Measurements from ENCODE around the gene HS3ST3A1. TPM values are rescaled to one million over a fixed set of nuclear protein-coding genes. Genes with fewer than 3 reads are reported as not detected.

The HS3ST3A1 gene
- total and polyA plus RNA-seq, 9 donors: 2.2 to 41.4 (median 10.7) TPM

DNA sequence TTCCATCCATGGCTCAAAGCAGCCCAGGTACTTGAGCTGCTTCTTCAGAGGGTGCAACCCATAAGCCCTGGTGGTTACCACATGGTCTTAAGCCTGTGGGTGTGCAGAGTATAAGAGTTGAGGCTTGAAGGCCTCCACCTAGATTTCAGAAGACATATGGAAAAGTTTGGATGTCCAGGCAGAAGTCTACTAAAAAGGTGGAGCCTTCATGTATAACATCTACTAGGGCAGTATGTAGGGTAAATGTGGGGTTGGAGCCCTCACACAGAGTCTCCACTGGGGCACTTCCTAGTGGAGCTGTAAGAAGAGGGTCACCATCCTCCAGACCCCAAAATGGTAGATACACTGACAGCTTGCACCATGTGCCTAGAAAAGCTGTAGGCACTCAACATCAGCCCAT, 120.9 kb downstream of the HS3ST3A1 start:
- H3K36me3 ChIP-seq: no peaks in the 10 kb centered on the region
- H3K9me3 ChIP-seq: peaks cover 0 to 3% of the 10 kb centered on the region in 2 donors
- intact Hi-C loops (cut with DNase I): no loop called here
- no peak overlapping the region for H3K4me3 ChIP-seq
- TF ChIP-seq, protein P1, sequence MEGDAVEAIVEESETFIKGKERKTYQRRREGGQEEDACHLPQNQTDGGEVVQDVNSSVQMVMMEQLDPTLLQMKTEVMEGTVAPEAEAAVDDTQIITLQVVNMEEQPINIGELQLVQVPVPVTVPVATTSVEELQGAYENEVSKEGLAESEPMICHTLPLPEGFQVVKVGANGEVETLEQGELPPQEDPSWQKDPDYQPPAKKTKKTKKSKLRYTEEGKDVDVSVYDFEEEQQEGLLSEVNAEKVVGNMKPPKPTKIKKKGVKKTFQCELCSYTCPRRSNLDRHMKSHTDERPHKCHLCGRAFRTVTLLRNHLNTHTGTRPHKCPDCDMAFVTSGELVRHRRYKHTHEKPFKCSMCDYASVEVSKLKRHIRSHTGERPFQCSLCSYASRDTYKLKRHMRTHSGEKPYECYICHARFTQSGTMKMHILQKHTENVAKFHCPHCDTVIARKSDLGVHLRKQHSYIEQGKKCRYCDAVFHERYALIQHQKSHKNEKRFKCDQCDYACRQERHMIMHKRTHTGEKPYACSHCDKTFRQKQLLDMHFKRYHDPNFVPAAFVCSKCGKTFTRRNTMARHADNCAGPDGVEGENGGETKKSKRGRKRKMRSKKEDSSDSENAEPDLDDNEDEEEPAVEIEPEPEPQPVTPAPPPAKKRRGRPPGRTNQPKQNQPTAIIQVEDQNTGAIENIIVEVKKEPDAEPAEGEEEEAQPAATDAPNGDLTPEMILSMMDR (IDR thresholded peaks at IDR 0.05): no peak
- TF ChIP-seq POLR2A (IDR thresholded peaks at IDR 0.05): no peak
- no peak for TF ChIP-seq EP300 (IDR thresholded peaks at IDR 0.05)
- no peaks in the 10 kb centered on the region for H3K4me1 ChIP-seq (ENCODE audit: insufficient read depth)
- no peak for DNase-seq
- H3K27me3 ChIP-seq: no peaks in the 10 kb centered on the region
- no peak overlapping the region for H3K27ac ChIP-seq

DNA sequence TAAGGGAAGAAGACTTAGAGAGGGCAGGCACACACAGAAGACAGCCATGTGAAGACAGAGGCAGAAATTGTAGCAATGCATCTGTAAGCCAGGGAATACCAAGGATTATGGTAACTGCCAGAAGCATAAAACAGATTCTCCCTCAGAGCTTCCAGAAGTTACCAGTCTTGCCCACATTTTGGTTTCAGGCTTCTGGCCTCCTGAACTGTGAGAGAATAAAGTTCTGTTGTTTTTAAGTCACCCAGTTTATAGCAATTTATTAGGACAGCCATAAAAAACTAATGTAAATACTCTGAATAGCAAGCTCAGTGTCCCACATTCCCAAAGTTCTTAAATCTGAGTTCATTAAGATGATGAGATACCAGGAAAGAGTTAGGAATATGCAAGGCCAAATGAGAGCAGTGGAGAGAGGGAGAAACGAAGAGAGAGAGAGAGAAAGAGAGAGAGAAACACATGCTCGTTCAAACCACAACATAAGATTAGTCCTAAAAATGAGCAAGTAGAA, 123.4 kb downstream of the HS3ST3A1 start:
- DNase-seq: no peak
- TF ChIP-seq, protein P1 (IDR thresholded peaks at IDR 0.05): no peak
- TF ChIP-seq POLR2A (IDR thresholded peaks at IDR 0.05) (no peak), EP300 (IDR thresholded peaks at IDR 0.05) (no peak)
- Histone ChIP-seq H3K27ac (no peak overlapping the region), H3K4me3 (no peak overlapping the region), H3K36me3 (no peaks in the 10 kb centered on the region), H3K4me1 (ENCODE audit: insufficient read depth) (no peaks in the 10 kb centered on the region), H3K27me3 (no peaks in the 10 kb centered on the region), H3K9me3 (peaks cover 0 to 3% of the 10 kb centered on the region in 2 donors)
- intact Hi-C loops (cut with DNase I): no loop called here
- WGBS, 3 donors: 42 to 62% (median 50%) methylated on average over 2 of the region's 2 CpGs

DNA sequence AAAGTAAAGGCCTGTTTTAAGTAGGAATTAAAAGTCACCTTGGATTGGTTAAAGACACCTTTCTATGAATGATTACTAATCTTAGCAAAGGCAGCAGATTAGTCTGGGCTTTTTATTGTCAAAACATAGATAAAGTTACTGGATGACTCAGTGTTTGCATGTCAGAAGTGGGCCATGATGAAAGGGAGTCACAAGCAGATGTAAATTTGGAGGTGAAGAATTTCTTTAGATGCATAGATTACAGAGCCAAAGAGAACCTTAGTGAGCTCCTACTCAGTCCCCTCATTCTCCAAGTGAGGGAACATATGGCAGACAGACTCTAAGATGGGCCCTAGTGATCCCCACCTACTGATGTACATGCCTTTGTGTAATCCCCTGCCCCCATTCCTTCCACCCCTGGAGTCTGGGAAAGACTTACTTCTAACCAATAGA, 124.5 kb downstream of the HS3ST3A1 start:
- TF ChIP-seq EP300 (IDR thresholded peaks at IDR 0.05): no peak
- TF ChIP-seq, protein P1 (IDR thresholded peaks at IDR 0.05): no peak
- no peak for TF ChIP-seq POLR2A (IDR thresholded peaks at IDR 0.05)
- no peaks in the 10 kb centered on the region for H3K27me3 ChIP-seq
- no peaks in the 10 kb centered on the region for H3K36me3 ChIP-seq
- intact Hi-C loops (cut with DNase I): no loop called here
- no peak overlapping the region for H3K4me3 ChIP-seq
- H3K27ac ChIP-seq: no peak overlapping the region
- no peaks in the 10 kb centered on the region for H3K4me1 ChIP-seq (ENCODE audit: insufficient read depth)
- DNase-seq: no peak
- H3K9me3 ChIP-seq: peaks cover 0 to 3% of the 10 kb centered on the region in 2 donors

DNA sequence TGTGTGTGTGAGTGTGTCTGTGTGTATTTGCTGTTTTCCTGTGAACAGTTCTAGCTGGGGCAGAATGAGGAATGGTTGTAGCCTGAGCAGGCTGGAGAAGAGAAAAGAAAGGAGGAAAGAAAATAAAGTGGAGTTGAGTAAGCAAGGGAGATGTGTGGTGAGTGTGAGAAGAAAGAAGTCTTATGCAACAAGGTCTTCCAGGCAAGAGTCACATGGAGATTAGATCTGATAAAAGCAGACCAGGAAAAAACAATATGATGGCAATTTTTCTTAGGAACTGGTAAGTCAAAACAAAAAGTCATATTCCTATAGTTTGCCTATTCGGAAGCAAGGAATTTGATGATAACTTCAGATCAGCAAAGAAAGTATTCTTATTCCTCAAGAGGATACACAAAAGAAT, 125.0 kb downstream of the HS3ST3A1 start:
- intact Hi-C loops (cut with DNase I): no loop called here
- TF ChIP-seq, protein P1 (IDR thresholded peaks at IDR 0.05): no peak
- TF ChIP-seq POLR2A (IDR thresholded peaks at IDR 0.05) (no peak), EP300 (IDR thresholded peaks at IDR 0.05) (no peak)

More for the DNA sequence above, 125.0 kb downstream of the HS3ST3A1 start:
- 81 to 84% (median 84%) methylated on average over 1 of the region's 1 CpG for WGBS, 3 donors
- no peaks in the 10 kb centered on the region for H3K36me3 ChIP-seq
- no peak overlapping the region for H3K27ac ChIP-seq
- H3K4me3 ChIP-seq: no peak overlapping the region
- peaks cover 0 to 3% of the 10 kb centered on the region in 2 donors for H3K9me3 ChIP-seq
- no peaks in the 10 kb centered on the region for H3K27me3 ChIP-seq
- no peaks in the 10 kb centered on the region for H3K4me1 ChIP-seq (ENCODE audit: insufficient read depth)
- DNase-seq: no peak
